IPS-NIHi7 (cell line): Measurements from ENCODE around the gene APBA2.
"Not testable (repeated sequence)": the region's sequence is repeated elsewhere in the genome, so short reads cannot be mapped to it uniquely, and the experiment has no call there.

ENCODE experiments used
- DNase-seq: peaks from one replicate; pipeline ENCODE4 v3.0.0; 2012; ENCODE audit warnings: mixed read lengths; ENCODE audit errors: extremely low spot score

Gene APBA2

GRCh38 chr15:29162411-29162810, 276.6 kb downstream of the APBA2 start:
- DNase-seq, result no peak

- DNase-seq, result not testable (repeated sequence)
These were observed 281.3 kb downstream of the APBA2 start for GRCh38 chr15:29167122-29167521.
